ENCODE results near the gene CCDC188. TPM values are rescaled to one million over a fixed set of nuclear protein-coding genes. Genes with fewer than 3 reads are reported as not detected.

The CCDC188 gene
- total and polyA plus RNA-seq, 4 donors: not detected

GRCh38 chr22:20127318-20127868 lies 23.5 kb downstream of the CCDC188 start:
- H3K9me3 ChIP-seq (ENCODE audit: control insufficient read depth in 4 of 4, low read length in 3 of 4): no peaks in the 10 kb centered on the region
- TF ChIP-seq HNF4A (conservative IDR thresholded peaks at IDR 0.05) (no peak), HNF4G (IDR thresholded peaks at IDR 0.05) (no peak), YY1 (IDR thresholded peaks at IDR 0.05) (no peak), CTCF (IDR thresholded peaks at IDR 0.05; ENCODE audit: low read depth, low read length, missing input control) (no peak), RAD21 (IDR thresholded peaks at IDR 0.05) (no peak), MAX (IDR thresholded peaks at IDR 0.05) (no peak), JUND (IDR thresholded peaks at IDR 0.05) (no peak), NR2F2 (IDR thresholded peaks at IDR 0.05) (no peak), SP1 (IDR thresholded peaks at IDR 0.05) (no peak), TAF1 (conservative IDR thresholded peaks at IDR 0.05) (no peak), EGR1 (IDR thresholded peaks at IDR 0.05; ENCODE audit: low read depth in 2 of 2) (no peak), FOXA2 (IDR thresholded peaks at IDR 0.05) (no peak)
- TF ChIP-seq, protein P1, sequence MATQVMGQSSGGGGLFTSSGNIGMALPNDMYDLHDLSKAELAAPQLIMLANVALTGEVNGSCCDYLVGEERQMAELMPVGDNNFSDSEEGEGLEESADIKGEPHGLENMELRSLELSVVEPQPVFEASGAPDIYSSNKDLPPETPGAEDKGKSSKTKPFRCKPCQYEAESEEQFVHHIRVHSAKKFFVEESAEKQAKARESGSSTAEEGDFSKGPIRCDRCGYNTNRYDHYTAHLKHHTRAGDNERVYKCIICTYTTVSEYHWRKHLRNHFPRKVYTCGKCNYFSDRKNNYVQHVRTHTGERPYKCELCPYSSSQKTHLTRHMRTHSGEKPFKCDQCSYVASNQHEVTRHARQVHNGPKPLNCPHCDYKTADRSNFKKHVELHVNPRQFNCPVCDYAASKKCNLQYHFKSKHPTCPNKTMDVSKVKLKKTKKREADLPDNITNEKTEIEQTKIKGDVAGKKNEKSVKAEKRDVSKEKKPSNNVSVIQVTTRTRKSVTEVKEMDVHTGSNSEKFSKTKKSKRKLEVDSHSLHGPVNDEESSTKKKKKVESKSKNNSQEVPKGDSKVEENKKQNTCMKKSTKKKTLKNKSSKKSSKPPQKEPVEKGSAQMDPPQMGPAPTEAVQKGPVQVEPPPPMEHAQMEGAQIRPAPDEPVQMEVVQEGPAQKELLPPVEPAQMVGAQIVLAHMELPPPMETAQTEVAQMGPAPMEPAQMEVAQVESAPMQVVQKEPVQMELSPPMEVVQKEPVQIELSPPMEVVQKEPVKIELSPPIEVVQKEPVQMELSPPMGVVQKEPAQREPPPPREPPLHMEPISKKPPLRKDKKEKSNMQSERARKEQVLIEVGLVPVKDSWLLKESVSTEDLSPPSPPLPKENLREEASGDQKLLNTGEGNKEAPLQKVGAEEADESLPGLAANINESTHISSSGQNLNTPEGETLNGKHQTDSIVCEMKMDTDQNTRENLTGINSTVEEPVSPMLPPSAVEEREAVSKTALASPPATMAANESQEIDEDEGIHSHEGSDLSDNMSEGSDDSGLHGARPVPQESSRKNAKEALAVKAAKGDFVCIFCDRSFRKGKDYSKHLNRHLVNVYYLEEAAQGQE (IDR thresholded peaks at IDR 0.05): no peak
- TF ChIP-seq, protein P2, sequence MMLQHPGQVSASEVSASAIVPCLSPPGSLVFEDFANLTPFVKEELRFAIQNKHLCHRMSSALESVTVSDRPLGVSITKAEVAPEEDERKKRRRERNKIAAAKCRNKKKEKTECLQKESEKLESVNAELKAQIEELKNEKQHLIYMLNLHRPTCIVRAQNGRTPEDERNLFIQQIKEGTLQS (IDR thresholded peaks at IDR 0.05): no peak
- no peak overlapping the region for H3K4me3 ChIP-seq (ENCODE audit: low read depth in 1 of 3, low read length in 3 of 3)
- no peak for DNase-seq (ENCODE audit: low spot score)
- H3K9ac ChIP-seq (ENCODE audit: low read depth in 1 of 2, low read length in 2 of 2): no peak overlapping the region
- WGBS: 94% methylated on average over 15 of the region's 15 CpGs
- H3K4me1 ChIP-seq (ENCODE audit: control insufficient read depth in 4 of 4, insufficient read depth in 4 of 4, low read length in 3 of 4): peaks cover 5 to 78% (median 65%) of the 10 kb centered on the region in 4 donors
- H3K27me3 ChIP-seq (ENCODE audit: control insufficient read depth in 4 of 4, insufficient read depth in 4 of 4, low read length in 3 of 4): no peaks in the 10 kb centered on the region
- no peak overlapping the region for H3K27ac ChIP-seq (ENCODE audit: low read depth in 1 of 2, low read length in 2 of 2)
- H3K36me3 ChIP-seq (ENCODE audit: control insufficient read depth in 4 of 4, insufficient read depth in 3 of 4, low read depth in 1 of 4, low read length in 3 of 4): peaks cover 4 to 17% (median 5%) of the 10 kb centered on the region in 4 donors

DNA sequence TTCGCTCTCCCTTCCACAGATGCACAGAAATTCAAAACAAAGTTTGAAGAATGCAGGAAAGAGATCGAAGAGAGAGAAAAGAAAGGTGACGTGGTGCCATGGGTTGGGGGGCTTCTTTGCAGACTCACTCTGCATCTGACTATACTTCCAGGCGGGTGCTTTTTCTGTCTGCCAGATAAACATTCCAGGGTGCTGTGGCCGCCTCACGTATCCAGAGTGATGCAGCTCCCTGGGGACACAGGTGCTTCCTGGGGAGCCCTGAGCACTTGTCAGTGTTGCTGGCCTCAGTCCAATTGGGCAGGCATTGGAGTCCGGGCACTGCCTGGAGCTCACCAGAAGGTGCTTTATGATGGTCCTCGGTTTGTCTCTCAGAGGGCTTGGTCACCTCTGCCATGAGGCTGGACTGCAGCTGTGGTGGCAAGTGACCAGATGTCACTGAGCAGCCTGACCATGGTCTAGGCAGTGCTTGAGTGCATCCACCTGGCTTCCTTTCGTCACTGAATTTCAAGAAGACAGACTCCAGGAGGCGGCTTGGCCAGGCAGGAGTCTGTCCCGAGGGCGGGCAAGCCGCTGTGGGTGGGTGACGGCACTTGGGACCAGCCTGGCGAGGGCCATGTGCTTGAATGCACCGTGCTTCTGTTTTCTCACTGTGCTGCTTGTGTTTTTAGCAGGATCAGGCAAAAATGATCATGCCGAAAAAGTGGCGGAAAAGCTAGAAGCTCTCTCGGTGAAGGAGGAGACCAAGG lies 24.4 kb downstream of the CCDC188 start:
- H3K36me3 ChIP-seq (ENCODE audit: control insufficient read depth in 4 of 4, insufficient read depth in 3 of 4, low read depth in 1 of 4, low read length in 3 of 4): peaks cover 6 to 25% (median 8%) of the 10 kb centered on the region in 4 donors
- no peaks in the 10 kb centered on the region for H3K9me3 ChIP-seq (ENCODE audit: control insufficient read depth in 4 of 4, low read length in 3 of 4)
- H3K4me1 ChIP-seq (ENCODE audit: control insufficient read depth in 4 of 4, insufficient read depth in 4 of 4, low read length in 3 of 4): peaks cover 5 to 77% (median 63%) of the 10 kb centered on the region in 4 donors
- H3K9ac ChIP-seq (ENCODE audit: low read depth in 1 of 2, low read length in 2 of 2): no peak overlapping the region
- H3K27ac ChIP-seq (ENCODE audit: low read depth in 1 of 2, low read length in 2 of 2): no peak overlapping the region
- no peak overlapping the region for H3K4me3 ChIP-seq (ENCODE audit: low read depth in 1 of 3, low read length in 3 of 3)
- TF ChIP-seq MAX (IDR thresholded peaks at IDR 0.05) (no peak), RXRA (IDR thresholded peaks at IDR 0.05) (no peak), TAF1 (conservative IDR thresholded peaks at IDR 0.05) (no peak), SP1 (IDR thresholded peaks at IDR 0.05) (no peak), ZBTB33 (IDR thresholded peaks at IDR 0.05) (no peak), RAD21 (IDR thresholded peaks at IDR 0.05) (no peak), EGR1 (IDR thresholded peaks at IDR 0.05; ENCODE audit: low read depth in 2 of 2) (no peak), FOXA1 (IDR thresholded peaks at IDR 0.05) (no peak), HNF4A (conservative IDR thresholded peaks at IDR 0.05) (no peak), NR2F2 (IDR thresholded peaks at IDR 0.05) (no peak), YY1 (IDR thresholded peaks at IDR 0.05) (no peak), HNF4G (IDR thresholded peaks at IDR 0.05) (no peak)
- TF ChIP-seq, protein P2 (IDR thresholded peaks at IDR 0.05): no peak
- TF ChIP-seq, protein P1 (IDR thresholded peaks at IDR 0.05): no peak
- WGBS: 86% methylated on average over 19 of the region's 19 CpGs
- no peak for DNase-seq (ENCODE audit: low spot score)
- H3K27me3 ChIP-seq (ENCODE audit: control insufficient read depth in 4 of 4, insufficient read depth in 4 of 4, low read length in 3 of 4): no peaks in the 10 kb centered on the region

Data from liver (tissue), 9 donors.